GM23338 (cell line): Measurements from ENCODE around the gene DCAF4L1. TPM values are rescaled to one million over a fixed set of nuclear protein-coding genes. Genes with fewer than 3 reads are reported as not detected.

Experiments used
- ATAC-seq: fragments of 200-7000 bp; cut with Tn5 transposase; 3 replicates; pipeline ENCODE4 v1.9.1; 2020
- DNase-seq: peaks from one replicate; pipeline ENCODE4 v3.0.0-alpha.2; 2015; ENCODE audit warnings: low spot score
- H2AFZ ChIP-seq: fragments of 200-600 bp; sonication (generic); 2 replicates; pipeline ENCODE4 v1.8.0; 2016; ENCODE audit warnings: antibody characterized with exemption, mild to moderate bottlenecking, moderate library complexity
- H3F3A ChIP-seq: fragments of 200-600 bp; sonication (generic); replicated peaks from 2 replicates; pipeline ENCODE4 v1.8.0; 2017; ENCODE audit warnings: antibody characterized with exemption, mixed run types, low read depth
- H3K27ac ChIP-seq: fragments of 200-600 bp; sonication (generic); 2 replicates; pipeline ENCODE4 v1.6.1; 2016; ENCODE audit warnings: low read depth
- H3K27me3 ChIP-seq: fragments of 200-600 bp; sonication (generic); 2 replicates; pipeline ENCODE4 v1.8.0; 2016; ENCODE audit warnings: mild to moderate bottlenecking, mixed run types, moderate library complexity; ENCODE audit not compliant: insufficient read depth
- H3K36me3 ChIP-seq: fragments of 200-600 bp; sonication (generic); 2 replicates; pipeline ENCODE4 v1.8.0; 2016; ENCODE audit warnings: mild to moderate bottlenecking; ENCODE audit not compliant: insufficient read depth
- H3K4me1 ChIP-seq: fragments of 200-600 bp; sonication (generic); 2 replicates; pipeline ENCODE4 v1.8.0; 2016; ENCODE audit warnings: mild to moderate bottlenecking, moderate library complexity; ENCODE audit not compliant: insufficient read depth
- H3K4me2 ChIP-seq: fragments of 200-600 bp; sonication (generic); 2 replicates; pipeline ENCODE4 v1.7.1; 2017; ENCODE audit warnings: mixed run types
- H3K4me3 ChIP-seq: fragments of 200-600 bp; sonication (generic); 2 replicates; pipeline ENCODE4 v1.6.1; 2016; ENCODE audit warnings: mixed run types
- H3K79me2 ChIP-seq: fragments of 200-600 bp; sonication (generic); replicated peaks from 2 replicates; pipeline ENCODE4 v1.8.0; 2017; ENCODE audit warnings: mild to moderate bottlenecking; ENCODE audit not compliant: insufficient read depth
- H3K9me2 ChIP-seq: fragments of 200-600 bp; sonication (generic); 2 replicates; pipeline ENCODE4 v1.8.0; 2017; ENCODE audit not compliant: insufficient read depth
- H4K20me1 ChIP-seq: fragments of 200-600 bp; sonication (generic); replicated peaks from 2 replicates; pipeline ENCODE4 v1.8.0; 2017; ENCODE audit warnings: mild to moderate bottlenecking; ENCODE audit not compliant: insufficient read depth
- H3K27ac Mint-ChIP-seq: 2 replicates; pipeline ENCODE4 v1.8.0; 2020; ENCODE audit warnings: inconsistent platforms, mild to moderate bottlenecking, moderate library complexity, mixed read lengths
- H3K27me3 Mint-ChIP-seq: 3 replicates; pipeline ENCODE4 v1.8.0; 2022; ENCODE audit warnings: low read depth, mild to moderate bottlenecking, moderate library complexity, mixed read lengths, inconsistent platforms; ENCODE audit not compliant: insufficient read depth, poor library complexity
- H3K36me3 Mint-ChIP-seq: 3 replicates; pipeline ENCODE4 v1.8.0; 2021; ENCODE audit warnings: low read depth, mild to moderate bottlenecking, inconsistent platforms, moderate library complexity, mixed read lengths
- H3K4me1 Mint-ChIP-seq: 3 replicates; pipeline ENCODE4 v1.8.0; 2020; ENCODE audit warnings: mild to moderate bottlenecking, inconsistent platforms, mixed read lengths
- H3K4me3 Mint-ChIP-seq: 3 replicates; pipeline ENCODE4 v1.8.0; 2021; ENCODE audit warnings: moderate library complexity, mild to moderate bottlenecking, inconsistent platforms, mixed read lengths
- H3K9me3 Mint-ChIP-seq: 3 replicates; pipeline ENCODE4 v1.8.0; 2020; ENCODE audit warnings: moderate library complexity, mild to moderate bottlenecking, inconsistent platforms, mixed read lengths
- CREB1 ChIP-seq: fragments of 250-450 bp; sonication (Bioruptor Pico); IDR thresholded peaks from 2 replicates; pipeline ENCODE4 v1.5.0; 2020; ENCODE audit warnings: low read depth, mild to moderate bottlenecking, moderate library complexity
- CTCF ChIP-seq, 2 experiments: fragments of 200-600 bp in 1 of 2; sonication (generic) in 1 of 2; conservative IDR thresholded peaks; 2 replicates each; pipeline versions ENCODE4 v1.5.1 to v1.6.1; 2016 to 2017; ENCODE audit warnings: antibody characterized with exemption in 2 of 2, low read depth in 2 of 2, mild to moderate bottlenecking in 2 of 2, moderate library complexity in 1 of 2
- ETS1 ChIP-seq: IDR thresholded peaks from 2 replicates; pipeline ENCODE4 v1.6.1; 2016; ENCODE audit warnings: antibody characterized with exemption
- EZH2 ChIP-seq: fragments of 200-600 bp; sonication (generic); IDR thresholded peaks from one replicate; pipeline ENCODE4 v1.8.0; 2017; ENCODE audit warnings: antibody characterized with exemption, mild to moderate bottlenecking, low read depth; ENCODE audit not compliant: unreplicated experiment
- EZH2phosphoT487 ChIP-seq: fragments of 200-600 bp; sonication (generic); IDR thresholded peaks from one replicate; pipeline ENCODE4 v1.8.1; 2018; ENCODE audit warnings: antibody characterized with exemption; ENCODE audit not compliant: unreplicated experiment
- JUNB ChIP-seq: IDR thresholded peaks from one replicate; pipeline ENCODE4 v1.6.1; 2016; ENCODE audit warnings: antibody characterized with exemption; ENCODE audit not compliant: unreplicated experiment
- NANOG ChIP-seq: IDR thresholded peaks from 2 replicates; pipeline ENCODE4 v1.6.1; 2016; ENCODE audit warnings: antibody characterized with exemption, borderline replicate concordance
- POLR2AphosphoS5 ChIP-seq: IDR thresholded peaks from 2 replicates; pipeline ENCODE4 v1.6.1; 2016; ENCODE audit warnings: antibody characterized with exemption, low read depth
- STAT1 ChIP-seq: IDR thresholded peaks from one replicate; pipeline ENCODE4 v1.6.1; 2016; ENCODE audit warnings: antibody characterized with exemption; ENCODE audit not compliant: unreplicated experiment
- ZNF114 ChIP-seq: fragments of 250-450 bp; sonication (Bioruptor Pico); IDR thresholded peaks from 2 replicates; pipeline ENCODE4 v1.5.0; 2020; ENCODE audit warnings: mild to moderate bottlenecking, moderate library complexity
- ZNF331 ChIP-seq: fragments of 250-450 bp; sonication (Bioruptor Pico); IDR thresholded peaks from 2 replicates; pipeline ENCODE4 v1.5.0; 2020; ENCODE audit warnings: low read depth, mild to moderate bottlenecking, moderate library complexity
- ZNF462 ChIP-seq: fragments of 250-450 bp; sonication (Bioruptor Pico); IDR thresholded peaks from 2 replicates; pipeline ENCODE4 v1.5.0; 2020; ENCODE audit warnings: mild to moderate bottlenecking, moderate library complexity
- polyA plus RNA-seq: library from polyadenylated mRNA; unstranded; fragments of >200 nt; fragmentation: Nextera tagmentation; extraction: Ambion mirVana; gene quantifications from 2 replicates; pipeline ENCODE4 v1.2.1, GENCODE V29; 2016
- total RNA-seq: library from RNA; depleted of rRNA; stranded (reverse); fragments of >200 nt; shearing (Covaris generic); gene quantifications from 2 replicates; pipeline ENCODE4 v1.2.3, GENCODE V29; 2014
- TF ChIP-seq, protein P1 (sequence below): IDR thresholded peaks from one replicate; pipeline ENCODE4 v1.6.1; 2018; ENCODE audit warnings: antibody characterized with exemption; ENCODE audit not compliant: unreplicated experiment

The DCAF4L1 gene
- total and polyA plus RNA-seq, 2 experiments from 2014 or later = 0.55 to 0.63 TPM

DNA sequence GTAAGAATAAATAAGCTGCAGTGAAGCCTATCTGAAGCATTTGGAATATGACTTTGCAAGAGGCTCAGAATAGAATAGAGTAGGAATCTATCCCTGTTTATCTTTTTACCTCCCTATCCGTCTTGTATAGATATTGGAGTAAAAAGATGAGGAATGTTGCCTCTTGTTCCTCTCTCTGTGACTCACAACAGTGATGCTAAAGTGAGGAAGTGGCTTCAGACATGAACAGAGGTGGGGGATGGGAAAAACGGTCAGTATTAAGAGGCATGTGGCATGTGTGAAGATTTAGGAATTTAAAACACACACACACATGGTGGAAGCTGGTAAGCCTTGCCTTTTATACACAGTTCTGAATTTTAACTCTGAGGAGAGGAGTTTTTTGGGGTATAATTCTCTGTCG lies 3.8 kb upstream of the DCAF4L1 start:
- no peaks in the 10 kb centered on the region for H3K27me3 ChIP-seq
- H3K79me2 ChIP-seq = no peaks in the 10 kb centered on the region
- H3K9me3 Mint-ChIP-seq = no peaks in the 10 kb centered on the region
- H3K4me2 ChIP-seq = no peak overlapping the region
- H3K9me2 ChIP-seq = no peaks in the 10 kb centered on the region
- no peak overlapping the region for H2AFZ ChIP-seq
- DNase-seq = no peak
- H3K27me3 Mint-ChIP-seq = peaks cover 4% of the 10 kb centered on the region
- no peaks in the 10 kb centered on the region for H3K36me3 ChIP-seq
- no peak for ATAC-seq
- H3K27ac Mint-ChIP-seq = no peak overlapping the region
- no peaks in the 10 kb centered on the region; the same call in 2 of the 3 replicates for H3K36me3 Mint-ChIP-seq
- peaks cover 23% of the 10 kb centered on the region for H3K4me1 Mint-ChIP-seq
- no peak for TF ChIP-seq STAT1
- no peak for TF ChIP-seq ZNF331 (CRISPR knock-in tag)
- TF ChIP-seq NANOG = no peak
- no peak for TF ChIP-seq EZH2
- TF ChIP-seq CTCF (conservative IDR thresholded peaks at IDR 0.05; ENCODE audit: low read depth in 2 of 2) = no peak
- TF ChIP-seq JUNB = no peak
- no peak for TF ChIP-seq CREB1 (CRISPR knock-in tag)
- TF ChIP-seq ZNF114 (CRISPR knock-in tag) = no peak
- TF ChIP-seq, protein P1, sequence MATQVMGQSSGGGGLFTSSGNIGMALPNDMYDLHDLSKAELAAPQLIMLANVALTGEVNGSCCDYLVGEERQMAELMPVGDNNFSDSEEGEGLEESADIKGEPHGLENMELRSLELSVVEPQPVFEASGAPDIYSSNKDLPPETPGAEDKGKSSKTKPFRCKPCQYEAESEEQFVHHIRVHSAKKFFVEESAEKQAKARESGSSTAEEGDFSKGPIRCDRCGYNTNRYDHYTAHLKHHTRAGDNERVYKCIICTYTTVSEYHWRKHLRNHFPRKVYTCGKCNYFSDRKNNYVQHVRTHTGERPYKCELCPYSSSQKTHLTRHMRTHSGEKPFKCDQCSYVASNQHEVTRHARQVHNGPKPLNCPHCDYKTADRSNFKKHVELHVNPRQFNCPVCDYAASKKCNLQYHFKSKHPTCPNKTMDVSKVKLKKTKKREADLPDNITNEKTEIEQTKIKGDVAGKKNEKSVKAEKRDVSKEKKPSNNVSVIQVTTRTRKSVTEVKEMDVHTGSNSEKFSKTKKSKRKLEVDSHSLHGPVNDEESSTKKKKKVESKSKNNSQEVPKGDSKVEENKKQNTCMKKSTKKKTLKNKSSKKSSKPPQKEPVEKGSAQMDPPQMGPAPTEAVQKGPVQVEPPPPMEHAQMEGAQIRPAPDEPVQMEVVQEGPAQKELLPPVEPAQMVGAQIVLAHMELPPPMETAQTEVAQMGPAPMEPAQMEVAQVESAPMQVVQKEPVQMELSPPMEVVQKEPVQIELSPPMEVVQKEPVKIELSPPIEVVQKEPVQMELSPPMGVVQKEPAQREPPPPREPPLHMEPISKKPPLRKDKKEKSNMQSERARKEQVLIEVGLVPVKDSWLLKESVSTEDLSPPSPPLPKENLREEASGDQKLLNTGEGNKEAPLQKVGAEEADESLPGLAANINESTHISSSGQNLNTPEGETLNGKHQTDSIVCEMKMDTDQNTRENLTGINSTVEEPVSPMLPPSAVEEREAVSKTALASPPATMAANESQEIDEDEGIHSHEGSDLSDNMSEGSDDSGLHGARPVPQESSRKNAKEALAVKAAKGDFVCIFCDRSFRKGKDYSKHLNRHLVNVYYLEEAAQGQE = no peak
- no peak for TF ChIP-seq EZH2phosphoT487
- TF ChIP-seq POLR2AphosphoS5 = no peak
- TF ChIP-seq ETS1 = no peak
- TF ChIP-seq ZNF462 (CRISPR knock-in tag) = no peak
- H3K4me1 ChIP-seq = peaks cover 12% of the 10 kb centered on the region; the same call in 1 of the 2 replicates
- no peaks in the 10 kb centered on the region for H4K20me1 ChIP-seq
- H3F3A ChIP-seq = no peaks in the 10 kb centered on the region
- no peak overlapping the region for H3K4me3 ChIP-seq
- H3K4me3 Mint-ChIP-seq = no peak overlapping the region
- no peak overlapping the region for H3K27ac ChIP-seq
